SU-DHL-6 (cell line): ENCODE data around the gene ZKSCAN4.

Source experiments
- CTCF ChIP-seq: fragments of 200-600 bp; sonication (generic); IDR thresholded peaks from one replicate; pipeline ENCODE4 v1.5.1; 2017; ENCODE audit warnings: antibody characterized with exemption, mild to moderate bottlenecking, low read length, moderate library complexity; ENCODE audit not compliant: insufficient read depth, poor library complexity, severe bottlenecking
- EZH2phosphoT487 ChIP-seq: fragments of 200-600 bp; sonication (generic), shearing (Covaris generic); conservative IDR thresholded peaks from 2 replicates; pipeline ENCODE4 v1.6.1; 2018; ENCODE audit warnings: mild to moderate bottlenecking, antibody characterized with exemption, low read length, moderate library complexity, mixed read lengths

DNA sequence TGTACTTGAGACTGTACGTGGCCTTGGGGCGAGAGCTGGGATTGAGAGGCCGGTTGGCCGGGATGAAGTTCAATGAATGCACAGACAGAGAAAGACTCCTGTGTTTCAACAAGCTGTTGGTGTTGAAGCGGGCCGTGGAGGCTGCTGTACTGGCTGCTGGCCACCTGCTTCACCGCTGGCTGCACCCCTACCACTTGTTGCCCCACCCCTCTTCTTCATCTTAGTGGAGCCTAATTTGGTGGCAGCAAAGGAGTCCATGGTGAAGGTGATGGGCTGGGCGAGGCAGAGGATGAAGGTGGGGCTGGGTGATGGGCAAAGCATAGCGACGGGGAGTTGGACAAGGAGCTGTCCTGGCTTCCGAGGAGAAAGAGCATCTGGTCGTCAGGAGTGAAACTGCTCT is 34.2 kb downstream of the ZKSCAN4 start:
- no peak for TF ChIP-seq CTCF
- TF ChIP-seq EZH2phosphoT487 = no peak
